H1 (cell line): ENCODE data around the gene DIP2C.

ENCODE experiments used
- EZH2 ChIP-seq: fragments of 200-600 bp; sonication (generic); IDR thresholded peaks from 2 replicates; pipeline ENCODE4 v1.7.1; 2012; ENCODE audit warnings: low read depth, mild to moderate bottlenecking, moderate library complexity, low read length, inconsistent platforms; ENCODE audit not compliant: severe bottlenecking
- POLR2A ChIP-seq, 2 experiments: IDR thresholded peaks; 1 replicate in 1 of 2; 2 replicates in 1 of 2; pipeline ENCODE4 v1.6.1; 2011; ENCODE audit warnings: low read depth in 2 of 2, low read length in 2 of 2, mild to moderate bottlenecking in 2 of 2; ENCODE audit errors: control extremely low read depth in 1 of 2
- SP1 ChIP-seq: IDR thresholded peaks from 2 replicates; pipeline ENCODE4 v1.6.1; 2011; ENCODE audit warnings: low read depth, low read length

- TF ChIP-seq SP1, result no peak
- TF ChIP-seq POLR2A (IDR thresholded peaks at IDR 0.05; ENCODE audit: control extremely low read depth in 1 of 2, low read depth in 2 of 2, low read length in 2 of 2), result no peak
- TF ChIP-seq EZH2, result no peak
Observed at GRCh38 chr10:367636-368035, 321.8 kb downstream of the DIP2C start.
